MM.1S (cell line): ENCODE data around the gene WDR73.

Source experiments
- EZH2phosphoT487 ChIP-seq: fragments of 300-600 bp; sonication (generic); IDR thresholded peaks from 2 replicates; pipeline ENCODE4 v1.6.1; 2018; ENCODE audit warnings: antibody characterized with exemption, low read length
- TF ChIP-seq, protein P1 (sequence below): fragments of 300-600 bp; sonication (generic); IDR thresholded peaks from 2 replicates; pipeline ENCODE4 v1.5.1; 2016; ENCODE audit warnings: antibody characterized with exemption, low read length, mixed read lengths

GRCh38 chr15:84625123-84625522 lies 29.0 kb downstream of the WDR73 start:
- TF ChIP-seq, protein P1, sequence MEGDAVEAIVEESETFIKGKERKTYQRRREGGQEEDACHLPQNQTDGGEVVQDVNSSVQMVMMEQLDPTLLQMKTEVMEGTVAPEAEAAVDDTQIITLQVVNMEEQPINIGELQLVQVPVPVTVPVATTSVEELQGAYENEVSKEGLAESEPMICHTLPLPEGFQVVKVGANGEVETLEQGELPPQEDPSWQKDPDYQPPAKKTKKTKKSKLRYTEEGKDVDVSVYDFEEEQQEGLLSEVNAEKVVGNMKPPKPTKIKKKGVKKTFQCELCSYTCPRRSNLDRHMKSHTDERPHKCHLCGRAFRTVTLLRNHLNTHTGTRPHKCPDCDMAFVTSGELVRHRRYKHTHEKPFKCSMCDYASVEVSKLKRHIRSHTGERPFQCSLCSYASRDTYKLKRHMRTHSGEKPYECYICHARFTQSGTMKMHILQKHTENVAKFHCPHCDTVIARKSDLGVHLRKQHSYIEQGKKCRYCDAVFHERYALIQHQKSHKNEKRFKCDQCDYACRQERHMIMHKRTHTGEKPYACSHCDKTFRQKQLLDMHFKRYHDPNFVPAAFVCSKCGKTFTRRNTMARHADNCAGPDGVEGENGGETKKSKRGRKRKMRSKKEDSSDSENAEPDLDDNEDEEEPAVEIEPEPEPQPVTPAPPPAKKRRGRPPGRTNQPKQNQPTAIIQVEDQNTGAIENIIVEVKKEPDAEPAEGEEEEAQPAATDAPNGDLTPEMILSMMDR, result no peak
- TF ChIP-seq EZH2phosphoT487, result no peak
